ENCODE measurements around the gene NQO1.

- no peak for TF ChIP-seq CTCF (conservative IDR thresholded peaks at IDR 0.05)
- TF ChIP-seq ZFX (IDR thresholded peaks at IDR 0.05) = no peak
These were observed 36.6 kb upstream of the NQO1 start for GRCh38 chr16:69762814-69763598.

Measured in C4-2B (cell line).